ENCODE results near the gene CYGB.

DNA sequence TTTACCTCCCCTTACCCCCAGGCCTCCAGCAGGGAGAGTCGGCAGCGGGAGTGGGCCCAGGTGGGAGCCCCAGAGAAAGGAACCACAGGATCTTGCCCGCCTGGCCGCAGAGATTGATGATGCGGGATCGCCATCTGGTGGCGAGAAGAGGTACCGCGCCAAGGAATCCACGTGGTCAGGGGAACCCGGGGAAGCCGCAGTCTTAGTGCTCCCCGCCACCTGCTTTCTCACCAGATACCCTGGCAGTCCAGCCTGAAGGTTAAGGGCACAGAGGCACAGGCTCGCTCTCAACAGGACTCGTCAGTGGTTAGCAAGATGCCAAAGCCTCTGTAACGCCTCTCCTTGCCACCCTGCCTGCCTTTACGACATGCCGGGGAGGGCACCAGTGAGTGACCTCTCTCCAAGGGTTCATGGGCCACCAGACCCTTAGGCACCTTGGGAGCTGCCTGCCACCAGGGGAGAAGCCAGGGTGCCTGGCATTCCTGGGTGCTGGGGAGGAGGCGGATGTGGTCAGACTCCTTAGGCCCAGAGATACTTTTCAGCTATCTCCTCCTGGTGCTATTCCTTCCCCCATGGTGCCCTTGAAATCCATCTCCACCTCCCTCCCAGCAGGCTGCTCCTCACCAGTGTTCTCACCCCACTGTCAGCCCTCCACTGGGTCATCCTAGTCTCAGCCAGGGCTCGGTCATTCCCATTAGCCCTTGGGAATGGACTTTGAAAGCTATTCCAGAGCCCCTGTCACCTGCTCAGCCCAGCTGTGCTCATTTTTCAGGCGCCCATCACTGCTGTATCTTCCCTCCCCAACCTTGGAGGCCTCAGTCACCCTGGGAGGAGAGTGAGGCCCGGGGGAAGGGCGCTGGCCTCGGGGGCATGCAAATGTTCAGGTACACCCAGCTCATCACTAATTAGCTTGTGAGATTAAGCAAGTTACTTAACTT, 30.8 kb downstream of the CYGB start:
- TF ChIP-seq CTCF (IDR thresholded peaks at IDR 0.05): peak; percentile 88 to 98 (median 96)
- TF ChIP-seq POLR2A (IDR thresholded peaks at IDR 0.05): no peak
- TF ChIP-seq POLR2AphosphoS5 (IDR thresholded peaks at IDR 0.05): peak; percentile 48
